H1 (cell line): ENCODE measurements around the gene MRTFB. TPM values are rescaled to one million over a fixed set of nuclear protein-coding genes. Genes with fewer than 3 reads are reported as not detected.

Experiments
- polyA plus RNA-seq, 7 experiments: library from polyadenylated mRNA; depleted of rRNA in 3 of 7; stranded (reverse) in 5 of 7; unstranded in 2 of 7; fragments of >200 nt in 5 of 7; fragments of 200-250 nt in 2 of 7; gene quantifications; 1 replicate in 5 of 7; 2 replicates in 1 of 7; 4 replicates in 1 of 7; pipeline versions ENCODE4 v1.2.1 to v1.2.3, GENCODE V29; 2011 to 2013; ENCODE audit warnings: missing spikeins in 2 of 7, mixed read lengths in 2 of 7
- total RNA-seq: library from RNA; stranded (reverse); fragmentation: NEBNext Ultra II Directional; extraction: Animal tissue kit (Norgen Biotek cat#: 25700); gene quantifications from 2 replicates; pipeline ENCODE4 v1.2.1, GENCODE V29; 2021
- TF ChIP-seq, protein P1 (sequence below): fragments of 300-600 bp; sonication (generic); IDR thresholded peaks from 2 replicates; pipeline ENCODE4 v1.7.1; 2012; ENCODE audit warnings: low read length, moderate library complexity, mild to moderate bottlenecking, inconsistent platforms; ENCODE audit not compliant: insufficient replicate concordance

The MRTFB gene
- total and polyA plus RNA-seq, 2 of the 8 experiments (the other 6 are each of a cell fraction or from before 2014, with no cell fraction given) = 13.5 to 34.9 TPM

- TF ChIP-seq, protein P1, sequence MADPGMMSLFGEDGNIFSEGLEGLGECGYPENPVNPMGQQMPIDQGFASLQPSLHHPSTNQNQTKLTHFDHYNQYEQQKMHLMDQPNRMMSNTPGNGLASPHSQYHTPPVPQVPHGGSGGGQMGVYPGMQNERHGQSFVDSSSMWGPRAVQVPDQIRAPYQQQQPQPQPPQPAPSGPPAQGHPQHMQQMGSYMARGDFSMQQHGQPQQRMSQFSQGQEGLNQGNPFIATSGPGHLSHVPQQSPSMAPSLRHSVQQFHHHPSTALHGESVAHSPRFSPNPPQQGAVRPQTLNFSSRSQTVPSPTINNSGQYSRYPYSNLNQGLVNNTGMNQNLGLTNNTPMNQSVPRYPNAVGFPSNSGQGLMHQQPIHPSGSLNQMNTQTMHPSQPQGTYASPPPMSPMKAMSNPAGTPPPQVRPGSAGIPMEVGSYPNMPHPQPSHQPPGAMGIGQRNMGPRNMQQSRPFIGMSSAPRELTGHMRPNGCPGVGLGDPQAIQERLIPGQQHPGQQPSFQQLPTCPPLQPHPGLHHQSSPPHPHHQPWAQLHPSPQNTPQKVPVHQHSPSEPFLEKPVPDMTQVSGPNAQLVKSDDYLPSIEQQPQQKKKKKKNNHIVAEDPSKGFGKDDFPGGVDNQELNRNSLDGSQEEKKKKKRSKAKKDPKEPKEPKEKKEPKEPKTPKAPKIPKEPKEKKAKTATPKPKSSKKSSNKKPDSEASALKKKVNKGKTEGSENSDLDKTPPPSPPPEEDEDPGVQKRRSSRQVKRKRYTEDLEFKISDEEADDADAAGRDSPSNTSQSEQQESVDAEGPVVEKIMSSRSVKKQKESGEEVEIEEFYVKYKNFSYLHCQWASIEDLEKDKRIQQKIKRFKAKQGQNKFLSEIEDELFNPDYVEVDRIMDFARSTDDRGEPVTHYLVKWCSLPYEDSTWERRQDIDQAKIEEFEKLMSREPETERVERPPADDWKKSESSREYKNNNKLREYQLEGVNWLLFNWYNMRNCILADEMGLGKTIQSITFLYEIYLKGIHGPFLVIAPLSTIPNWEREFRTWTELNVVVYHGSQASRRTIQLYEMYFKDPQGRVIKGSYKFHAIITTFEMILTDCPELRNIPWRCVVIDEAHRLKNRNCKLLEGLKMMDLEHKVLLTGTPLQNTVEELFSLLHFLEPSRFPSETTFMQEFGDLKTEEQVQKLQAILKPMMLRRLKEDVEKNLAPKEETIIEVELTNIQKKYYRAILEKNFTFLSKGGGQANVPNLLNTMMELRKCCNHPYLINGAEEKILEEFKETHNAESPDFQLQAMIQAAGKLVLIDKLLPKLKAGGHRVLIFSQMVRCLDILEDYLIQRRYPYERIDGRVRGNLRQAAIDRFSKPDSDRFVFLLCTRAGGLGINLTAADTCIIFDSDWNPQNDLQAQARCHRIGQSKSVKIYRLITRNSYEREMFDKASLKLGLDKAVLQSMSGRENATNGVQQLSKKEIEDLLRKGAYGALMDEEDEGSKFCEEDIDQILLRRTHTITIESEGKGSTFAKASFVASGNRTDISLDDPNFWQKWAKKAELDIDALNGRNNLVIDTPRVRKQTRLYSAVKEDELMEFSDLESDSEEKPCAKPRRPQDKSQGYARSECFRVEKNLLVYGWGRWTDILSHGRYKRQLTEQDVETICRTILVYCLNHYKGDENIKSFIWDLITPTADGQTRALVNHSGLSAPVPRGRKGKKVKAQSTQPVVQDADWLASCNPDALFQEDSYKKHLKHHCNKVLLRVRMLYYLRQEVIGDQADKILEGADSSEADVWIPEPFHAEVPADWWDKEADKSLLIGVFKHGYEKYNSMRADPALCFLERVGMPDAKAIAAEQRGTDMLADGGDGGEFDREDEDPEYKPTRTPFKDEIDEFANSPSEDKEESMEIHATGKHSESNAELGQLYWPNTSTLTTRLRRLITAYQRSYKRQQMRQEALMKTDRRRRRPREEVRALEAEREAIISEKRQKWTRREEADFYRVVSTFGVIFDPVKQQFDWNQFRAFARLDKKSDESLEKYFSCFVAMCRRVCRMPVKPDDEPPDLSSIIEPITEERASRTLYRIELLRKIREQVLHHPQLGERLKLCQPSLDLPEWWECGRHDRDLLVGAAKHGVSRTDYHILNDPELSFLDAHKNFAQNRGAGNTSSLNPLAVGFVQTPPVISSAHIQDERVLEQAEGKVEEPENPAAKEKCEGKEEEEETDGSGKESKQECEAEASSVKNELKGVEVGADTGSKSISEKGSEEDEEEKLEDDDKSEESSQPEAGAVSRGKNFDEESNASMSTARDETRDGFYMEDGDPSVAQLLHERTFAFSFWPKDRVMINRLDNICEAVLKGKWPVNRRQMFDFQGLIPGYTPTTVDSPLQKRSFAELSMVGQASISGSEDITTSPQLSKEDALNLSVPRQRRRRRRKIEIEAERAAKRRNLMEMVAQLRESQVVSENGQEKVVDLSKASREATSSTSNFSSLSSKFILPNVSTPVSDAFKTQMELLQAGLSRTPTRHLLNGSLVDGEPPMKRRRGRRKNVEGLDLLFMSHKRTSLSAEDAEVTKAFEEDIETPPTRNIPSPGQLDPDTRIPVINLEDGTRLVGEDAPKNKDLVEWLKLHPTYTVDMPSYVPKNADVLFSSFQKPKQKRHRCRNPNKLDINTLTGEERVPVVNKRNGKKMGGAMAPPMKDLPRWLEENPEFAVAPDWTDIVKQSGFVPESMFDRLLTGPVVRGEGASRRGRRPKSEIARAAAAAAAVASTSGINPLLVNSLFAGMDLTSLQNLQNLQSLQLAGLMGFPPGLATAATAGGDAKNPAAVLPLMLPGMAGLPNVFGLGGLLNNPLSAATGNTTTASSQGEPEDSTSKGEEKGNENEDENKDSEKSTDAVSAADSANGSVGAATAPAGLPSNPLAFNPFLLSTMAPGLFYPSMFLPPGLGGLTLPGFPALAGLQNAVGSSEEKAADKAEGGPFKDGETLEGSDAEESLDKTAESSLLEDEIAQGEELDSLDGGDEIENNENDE = no peak
Measured at GRCh38 chr16:14315683-14316320, 244.7 kb downstream of the MRTFB start (continued).
